GM18858 (cell line): ENCODE data around the gene DPEP3.

Experiments used
- ATAC-seq: cut with Tn5 transposase; IDR thresholded peaks from one replicate; pipeline ENCODE4 v1.9.1; 2021; ENCODE audit not compliant: unreplicated experiment

DPEP3 gene

DNA sequence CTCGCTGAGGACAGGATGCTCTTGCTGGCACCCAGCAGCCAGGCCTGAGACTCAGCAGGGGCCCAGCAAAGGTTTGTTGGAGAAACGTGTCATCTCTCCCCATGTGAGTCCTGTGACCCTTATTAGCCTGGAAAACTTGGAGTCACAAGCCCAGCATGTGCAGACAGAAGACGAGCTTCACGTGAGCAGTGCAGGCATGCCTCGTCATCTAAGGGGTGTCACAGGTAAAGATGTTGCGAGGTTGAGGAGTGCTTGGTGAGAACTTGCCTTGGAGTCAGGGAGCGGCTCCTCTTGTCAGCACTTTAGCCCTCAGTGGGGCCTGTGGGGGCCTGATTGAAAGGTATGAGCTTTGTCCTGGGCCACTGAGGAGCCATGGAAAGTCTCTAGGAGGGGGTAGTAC is 46.5 kb downstream of the DPEP3 start:
- ATAC-seq: no peak

DNA sequence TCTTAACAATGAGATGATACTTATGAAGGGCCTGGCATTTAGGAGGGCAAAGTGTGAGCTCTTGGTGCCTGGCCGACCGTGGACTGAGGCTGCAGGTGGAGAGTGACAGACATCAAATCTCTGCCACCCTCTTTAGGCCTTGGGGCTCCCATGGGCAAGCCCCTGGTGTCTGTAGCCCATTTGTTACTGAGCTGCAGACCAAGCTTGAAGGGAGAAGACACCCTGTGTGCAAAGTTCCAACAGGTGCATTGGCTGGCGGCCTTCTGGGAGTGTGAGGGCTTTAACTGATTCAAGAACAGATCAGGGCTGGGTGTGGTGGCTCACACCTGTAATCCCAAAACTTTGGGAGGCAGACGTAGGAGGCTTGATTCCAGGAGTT is 47.8 kb downstream of the DPEP3 start:
- no peak for ATAC-seq

DNA sequence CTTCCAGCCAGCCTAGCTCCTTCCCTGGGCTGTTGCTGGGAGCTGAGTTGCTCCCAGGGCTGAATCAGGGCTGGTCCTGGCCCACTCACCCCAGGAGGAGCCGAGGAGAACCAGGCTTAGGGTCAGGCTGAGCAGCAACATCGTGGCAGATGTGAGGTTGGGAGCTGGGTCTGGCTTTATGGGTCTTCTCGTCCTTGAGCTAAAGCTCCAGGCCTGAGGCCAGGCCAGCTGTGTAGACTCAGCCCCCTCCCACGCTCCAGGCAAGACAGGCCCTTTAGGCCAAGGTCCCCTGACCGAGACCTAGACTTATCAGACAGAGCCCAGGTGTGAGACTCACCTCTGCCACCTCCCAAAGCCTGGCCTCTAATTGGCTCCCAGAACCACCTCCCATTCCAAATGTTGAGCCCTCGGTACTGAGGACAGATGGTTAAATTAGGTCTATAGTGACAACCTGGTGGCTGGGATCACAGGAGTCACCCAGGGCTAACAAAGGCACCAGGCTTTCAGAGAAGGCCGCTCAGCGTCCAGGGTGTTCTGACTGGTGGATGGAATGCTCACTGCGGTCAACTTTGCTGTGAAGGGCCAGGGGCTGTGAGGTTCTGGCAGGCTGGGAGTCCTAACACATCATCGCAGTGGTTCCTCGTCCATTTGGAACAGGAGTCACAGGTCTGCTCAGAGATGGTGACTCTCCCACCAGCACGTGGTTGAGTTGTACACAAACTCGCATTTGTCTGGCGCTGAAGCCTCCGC is 48.4 kb downstream of the DPEP3 start, which contains the start of gene CTRL:
TSS of gene CTRL (minus strand) at position 151 of the 750 bp plus-strand sequence. CDS start at position 141, 10 bp downstream.
- no peak for ATAC-seq

DNA sequence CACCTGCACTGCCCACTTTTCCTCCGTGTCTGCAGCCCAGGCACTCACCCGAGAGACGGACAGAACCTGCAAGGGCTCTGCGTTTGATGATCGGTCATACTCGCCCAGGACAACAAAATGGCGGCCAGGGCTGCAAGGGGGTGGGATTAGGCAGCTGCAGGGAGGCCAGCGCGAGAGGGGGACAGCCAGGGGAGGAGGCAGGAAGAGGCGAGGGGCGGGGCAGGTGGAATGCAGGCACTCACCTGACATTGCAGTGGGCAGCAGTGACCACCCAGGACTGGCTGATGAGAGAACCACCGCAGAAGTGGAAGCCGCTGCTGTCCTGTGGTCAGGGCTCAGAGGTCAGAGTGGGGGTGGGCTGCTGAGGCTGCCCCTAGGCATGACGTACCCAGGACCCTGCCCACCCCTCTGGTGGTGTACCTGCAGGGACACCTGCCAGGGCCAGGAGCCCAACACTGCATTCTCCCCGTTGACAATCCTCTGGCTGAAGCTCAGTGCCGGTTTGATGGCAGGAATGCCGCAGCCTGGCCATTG is 49.6 kb downstream of the DPEP3 start:
- ATAC-seq: no peak

DNA sequence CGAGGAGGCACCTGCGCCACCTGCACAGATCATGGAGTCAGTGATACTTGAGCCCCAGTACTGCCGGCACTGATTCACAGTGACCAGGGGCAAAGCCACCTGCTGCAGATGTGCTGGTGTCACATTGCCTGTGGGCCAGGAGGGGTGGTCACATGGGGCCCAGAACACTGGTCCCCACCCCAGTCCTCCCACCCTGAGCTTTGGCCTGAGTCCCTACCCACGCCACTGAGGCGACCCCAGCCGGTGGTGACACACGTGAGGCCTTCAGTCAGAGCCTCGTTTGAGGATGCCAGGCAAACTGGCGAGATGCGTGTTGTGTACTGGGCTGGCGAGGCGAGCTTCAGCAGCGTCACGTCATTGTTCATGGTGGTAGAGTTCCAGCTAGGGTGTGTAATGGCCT is 50.1 kb downstream of the DPEP3 start:
- no peak for ATAC-seq

DNA sequence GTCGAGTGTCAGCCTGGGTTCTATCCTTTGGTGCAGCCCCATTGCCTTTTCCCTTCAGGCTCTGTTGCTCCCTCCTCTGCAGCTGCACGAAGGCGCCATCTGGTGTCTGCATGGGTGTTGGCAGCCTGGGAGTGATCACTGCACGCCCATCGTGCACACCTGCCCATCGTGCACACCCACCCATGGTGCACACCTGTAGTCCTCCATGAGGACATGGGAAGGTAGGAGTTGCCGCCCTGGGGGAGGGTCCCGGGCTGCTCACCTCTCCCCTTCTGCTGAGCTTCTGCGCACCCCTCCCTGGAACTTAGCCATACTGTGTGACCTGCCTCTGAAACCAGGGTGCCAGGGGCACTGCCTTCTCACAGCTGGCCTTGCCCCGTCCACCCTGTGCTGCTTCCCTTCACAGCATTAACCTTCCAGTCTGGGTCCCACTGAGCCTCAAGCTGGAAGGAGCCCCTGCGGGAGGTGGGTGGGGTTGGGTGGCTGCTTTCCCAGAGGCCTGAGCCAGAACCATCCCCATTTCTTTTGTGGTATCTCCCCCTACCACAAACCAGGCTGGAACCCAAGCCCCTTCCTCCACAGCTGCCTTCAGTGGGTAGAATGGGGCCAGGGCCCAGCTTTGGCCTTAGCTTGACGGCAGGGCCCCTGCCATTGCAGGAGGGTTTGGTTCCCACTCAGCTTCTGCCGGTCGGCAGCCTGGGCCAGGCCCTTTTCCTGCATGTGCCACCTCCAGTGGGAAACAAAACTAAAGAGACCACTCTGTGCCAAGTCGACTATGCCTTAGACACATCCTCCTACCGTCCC is 51.5 kb downstream of the DPEP3 start:
- no peak for ATAC-seq

DNA sequence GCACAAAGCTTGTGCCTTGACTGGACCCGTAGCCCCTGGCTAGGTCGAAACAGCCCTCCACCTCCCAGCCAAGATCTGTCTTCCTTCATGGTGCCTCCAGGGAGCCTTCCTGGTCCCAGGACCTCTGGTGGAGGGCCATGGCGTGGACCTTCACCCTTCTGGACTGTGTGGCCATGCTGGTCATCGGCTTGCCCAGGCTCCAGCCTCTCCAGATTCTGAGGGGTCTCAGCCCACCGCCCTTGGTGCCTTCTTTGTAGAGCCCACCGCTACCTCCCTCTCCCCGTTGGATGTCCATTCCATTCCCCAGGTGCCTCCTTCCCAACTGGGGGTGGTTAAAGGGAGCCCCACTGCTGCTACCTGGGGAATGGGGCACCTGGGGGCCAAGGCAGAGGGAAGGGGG is 52.2 kb downstream of the DPEP3 start:
- no peak for ATAC-seq

DNA sequence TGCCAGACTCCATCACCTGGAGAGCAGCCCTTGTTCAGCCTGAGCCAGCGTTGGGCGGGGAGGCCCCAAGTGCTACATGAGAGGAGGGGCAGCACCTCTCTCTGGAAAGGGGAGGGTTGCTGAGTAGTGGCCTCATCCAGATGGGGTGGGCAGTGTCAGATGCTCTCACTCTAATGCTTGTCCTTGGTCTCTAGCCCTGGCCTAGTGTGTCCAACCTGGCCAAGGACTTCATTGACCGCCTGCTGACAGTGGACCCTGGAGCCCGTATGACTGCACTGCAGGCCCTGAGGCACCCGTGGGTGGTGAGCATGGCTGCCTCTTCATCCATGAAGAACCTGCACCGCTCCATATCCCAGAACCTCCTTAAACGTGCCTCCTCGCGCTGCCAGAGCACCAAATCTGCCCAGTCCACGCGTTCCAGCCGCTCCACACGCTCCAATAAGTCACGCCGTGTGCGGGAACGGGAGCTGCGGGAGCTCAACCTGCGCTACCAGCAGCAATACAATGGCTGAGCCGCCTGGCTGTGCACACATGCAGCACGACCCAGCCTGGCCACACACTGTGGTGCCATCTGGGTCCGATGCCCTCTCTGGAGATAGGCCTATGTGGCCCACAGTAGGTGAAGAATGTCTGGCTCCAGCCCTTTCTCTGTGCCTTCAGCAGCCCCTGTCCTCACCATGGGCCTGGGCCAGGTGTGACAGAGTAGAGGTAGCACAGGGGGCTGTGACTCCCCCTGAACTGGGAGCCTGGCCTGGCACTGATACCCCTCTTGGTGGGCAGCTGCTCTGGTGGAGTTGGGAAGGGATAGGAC is 53.0 kb downstream of the DPEP3 start:
- no peak for ATAC-seq

DNA sequence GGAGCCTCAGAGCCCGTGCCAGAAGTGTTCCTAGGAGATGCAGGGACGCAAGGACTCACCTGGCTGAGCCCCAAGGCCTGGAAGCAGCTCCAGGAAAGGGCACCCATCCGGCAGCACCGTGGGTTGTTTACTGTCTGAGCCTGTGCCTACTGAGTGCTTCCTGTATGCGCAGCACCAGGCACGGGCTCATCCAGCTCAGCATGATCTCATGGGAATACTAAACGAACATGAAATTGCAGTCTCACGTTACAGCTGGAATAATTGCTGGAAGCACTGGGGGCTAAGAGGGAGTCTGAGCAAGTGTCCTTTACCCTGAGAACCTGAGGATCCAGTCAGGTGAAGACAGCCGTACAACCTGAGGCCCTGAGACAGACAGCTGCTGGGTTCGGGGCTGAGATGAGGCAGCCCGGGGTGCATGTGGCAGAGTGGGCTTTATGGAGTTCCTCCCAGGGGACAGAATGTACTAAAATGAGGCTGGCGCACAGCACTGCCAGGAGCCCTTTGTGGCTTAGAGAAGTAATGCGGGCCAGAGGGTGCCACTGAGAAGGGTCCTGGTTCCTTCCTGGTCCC is 54.0 kb downstream of the DPEP3 start:
- no peak for ATAC-seq
